HG02763 (cell line): Measurements from ENCODE around the gene ZNF385B.
"Not testable (repeated sequence)": the region's sequence is repeated elsewhere in the genome, so short reads cannot be mapped to it uniquely, and the experiment has no call there.

Experiments
- ATAC-seq: cut with Tn5 transposase; IDR thresholded peaks from one replicate; pipeline ENCODE4 v1.9.1; 2021; ENCODE audit warnings: mild to moderate bottlenecking, moderate library complexity; ENCODE audit not compliant: unreplicated experiment

The ZNF385B gene

GRCh38 chr2:179805001-179805400 is 56.4 kb downstream of the ZNF385B start:
- no peak for ATAC-seq

- no peak for ATAC-seq
Observed at GRCh38 chr2:179804206-179804605, 57.2 kb downstream of the ZNF385B start.

DNA sequence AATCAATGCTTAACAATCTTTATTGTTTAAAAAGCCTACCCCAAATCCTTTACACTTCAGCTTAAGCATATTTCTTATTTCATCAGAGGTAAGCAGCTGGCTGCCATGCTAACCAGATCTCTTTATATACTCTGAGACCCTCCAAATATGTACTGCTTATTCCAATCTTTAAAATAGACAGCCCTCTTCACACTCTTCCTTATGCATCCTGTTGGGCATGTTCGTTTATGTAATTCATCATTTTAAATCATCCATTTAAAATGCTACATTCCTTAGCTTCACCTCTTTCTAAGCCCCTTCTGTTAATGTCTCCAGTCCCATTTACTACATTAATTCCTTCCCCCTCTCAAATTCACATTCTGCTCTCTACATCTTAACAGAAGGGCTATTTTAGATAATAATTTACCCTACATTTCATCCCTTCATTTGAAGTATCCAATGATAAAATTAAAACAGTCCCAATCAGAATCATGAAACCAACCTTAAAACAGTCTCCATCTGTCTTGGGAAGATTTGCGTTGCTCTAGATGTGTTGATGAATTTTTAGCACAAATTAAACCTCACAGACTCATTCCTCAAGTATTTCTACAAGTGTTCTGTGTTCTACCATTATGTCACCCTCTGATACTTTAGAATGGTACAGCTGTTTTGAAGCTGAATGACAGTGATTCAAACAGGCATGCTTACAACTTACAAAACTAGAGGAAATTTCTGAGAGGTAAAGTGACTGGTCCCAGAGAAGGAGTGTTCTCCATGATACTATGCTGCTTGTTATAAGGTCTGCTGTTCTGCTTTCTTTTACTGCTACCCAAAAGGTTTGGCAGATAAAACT is 59.1 kb downstream of the ZNF385B start:
- ATAC-seq: no peak

DNA sequence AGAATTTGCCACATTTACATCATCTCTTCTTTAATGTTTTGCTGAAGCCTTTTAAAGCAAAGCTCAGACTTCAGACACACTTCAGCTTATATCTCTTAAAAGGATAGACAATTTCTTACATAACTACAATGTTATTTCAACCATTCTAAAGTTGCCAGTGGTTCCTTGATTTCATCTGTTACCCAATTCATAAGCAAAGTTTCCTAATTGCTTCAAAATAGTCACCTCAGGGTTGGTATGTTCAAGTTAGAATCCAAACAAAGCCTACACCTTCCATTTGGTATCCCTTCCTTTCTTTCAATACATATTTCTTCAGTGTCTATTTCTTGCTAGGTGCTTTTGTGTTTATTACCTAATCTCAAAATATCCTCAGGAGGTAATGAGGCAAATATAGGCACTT is 60.6 kb downstream of the ZNF385B start:
- ATAC-seq: no peak

GRCh38 chr2:179796213-179797007 is 65.0 kb downstream of the ZNF385B start:
- ATAC-seq: no peak

DNA sequence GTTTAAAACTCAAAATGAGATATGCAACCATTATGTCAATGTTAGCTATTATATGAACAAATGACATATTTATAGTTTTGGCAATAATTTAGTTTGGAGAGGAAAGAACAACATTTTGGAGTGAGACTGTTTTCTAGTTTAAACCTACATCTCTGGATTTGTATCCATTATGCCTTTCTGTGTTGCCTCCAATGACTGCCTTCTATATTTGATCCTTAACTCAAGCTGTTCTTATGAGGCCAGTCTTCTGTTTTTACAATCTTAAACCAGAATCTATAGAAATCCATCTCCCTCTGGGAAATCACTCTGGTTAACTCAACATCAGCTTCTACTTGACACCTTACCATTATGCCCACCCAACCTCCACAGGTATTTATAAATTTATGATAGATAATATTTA is 67.5 kb downstream of the ZNF385B start:
- ATAC-seq: no peak

DNA sequence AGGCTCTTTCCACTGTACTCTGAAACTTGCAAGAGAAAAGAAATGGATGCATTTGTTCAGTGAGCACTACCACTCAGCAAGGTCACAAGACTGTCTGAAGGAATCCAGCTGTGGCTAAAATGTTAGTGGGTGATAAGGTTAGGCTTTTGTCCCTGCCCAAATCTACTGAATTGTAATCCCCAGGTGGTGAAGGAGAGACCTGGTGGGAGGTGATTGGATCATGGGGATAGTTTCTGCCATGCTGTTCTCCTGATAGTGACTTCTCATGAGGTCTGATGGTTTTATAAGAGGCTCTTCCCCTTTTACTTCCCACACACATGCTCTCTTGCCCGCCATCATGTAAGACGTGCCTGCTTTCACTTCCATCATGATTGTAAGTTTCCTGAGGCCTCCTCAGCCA is 68.2 kb downstream of the ZNF385B start:
- ATAC-seq: no peak

DNA sequence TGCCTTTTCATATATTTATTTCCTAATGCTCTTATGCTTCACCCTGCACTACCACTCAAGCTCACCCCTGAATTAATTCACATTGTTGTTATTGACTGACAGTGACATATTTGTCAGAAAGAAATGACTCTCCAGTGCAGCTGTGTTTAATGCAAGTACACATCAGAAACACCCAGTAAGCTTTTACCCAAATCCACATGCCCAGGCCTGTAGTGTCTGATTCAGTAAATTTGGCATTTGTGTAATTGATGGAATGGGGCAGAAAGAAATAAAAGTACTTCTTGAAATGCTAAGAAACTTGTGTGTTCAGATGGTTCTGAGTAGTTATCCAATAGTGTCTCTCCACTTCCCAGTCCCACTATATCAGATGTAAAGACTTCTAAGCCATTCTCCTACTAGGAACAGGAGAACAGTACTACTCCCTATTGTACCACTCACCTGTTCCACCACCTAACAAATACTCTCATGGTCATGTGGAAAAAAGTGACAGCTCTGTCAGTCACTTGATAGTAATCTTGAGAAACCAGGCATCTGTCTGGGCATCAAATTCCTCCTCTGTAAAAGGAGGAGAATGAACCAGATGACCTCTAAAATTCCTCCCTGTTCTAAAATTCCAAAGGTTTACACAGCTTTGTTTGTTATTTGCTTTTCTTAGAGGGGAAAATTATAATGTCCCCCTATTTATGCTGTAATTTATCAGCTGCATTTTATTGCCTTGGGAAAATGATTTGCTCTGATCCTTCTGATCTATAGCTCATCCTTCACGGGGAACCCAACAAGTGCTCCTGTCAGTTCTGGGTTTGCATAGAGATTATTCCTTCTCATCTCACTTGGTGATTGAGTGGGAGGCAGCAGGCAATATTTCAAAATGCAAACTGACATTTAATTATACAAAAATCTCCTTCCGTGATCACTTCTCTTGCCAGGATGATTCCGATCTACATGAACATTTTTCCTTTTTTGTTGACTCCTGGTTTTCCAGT is 70.9 kb downstream of the ZNF385B start:
- no peak for ATAC-seq

- ATAC-seq: no peak
Observed at GRCh38 chr2:179788104-179788503, 73.3 kb downstream of the ZNF385B start.

DNA sequence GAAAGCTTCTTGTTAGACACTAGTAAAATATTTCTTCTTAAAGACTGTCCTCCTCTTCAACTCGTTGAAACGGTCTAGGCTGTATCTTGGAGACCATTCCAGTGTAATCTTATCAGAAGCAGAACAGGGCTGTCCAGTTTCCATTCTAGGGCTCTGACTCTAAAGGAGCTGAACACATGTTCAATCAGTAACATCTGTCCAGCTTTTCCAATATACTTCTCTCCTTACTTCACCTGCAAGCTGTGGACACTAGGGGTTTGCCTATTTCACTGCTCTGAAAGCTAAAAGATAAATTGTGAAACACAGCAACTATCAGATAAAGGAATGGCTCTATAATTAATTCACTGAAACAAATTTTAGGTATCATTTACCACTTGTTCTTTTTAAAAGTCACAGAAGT is 73.8 kb downstream of the ZNF385B start:
- ATAC-seq: no peak

GRCh38 chr2:179785902-179786301 is 75.5 kb downstream of the ZNF385B start:
- ATAC-seq: no peak

DNA sequence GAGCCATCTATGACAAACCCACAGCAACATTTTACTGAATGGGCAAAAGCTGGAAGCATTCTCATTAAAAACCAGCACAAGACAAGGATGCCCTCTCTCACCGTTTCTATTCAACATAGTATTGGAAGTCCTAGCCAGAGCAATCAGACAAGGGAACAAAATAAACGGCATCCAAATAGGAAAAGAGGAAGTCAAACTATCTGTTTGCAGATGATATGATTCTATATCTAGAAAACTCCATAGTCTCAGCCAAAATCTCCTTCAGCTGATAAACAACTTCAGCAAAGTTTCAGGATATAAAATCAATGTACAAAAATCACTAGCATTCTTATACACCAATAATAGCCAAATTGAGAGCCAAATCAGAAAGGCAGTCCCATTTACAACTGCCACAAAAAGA is 79.1 kb downstream of the ZNF385B start:
- ATAC-seq: not testable (repeated sequence)

DNA sequence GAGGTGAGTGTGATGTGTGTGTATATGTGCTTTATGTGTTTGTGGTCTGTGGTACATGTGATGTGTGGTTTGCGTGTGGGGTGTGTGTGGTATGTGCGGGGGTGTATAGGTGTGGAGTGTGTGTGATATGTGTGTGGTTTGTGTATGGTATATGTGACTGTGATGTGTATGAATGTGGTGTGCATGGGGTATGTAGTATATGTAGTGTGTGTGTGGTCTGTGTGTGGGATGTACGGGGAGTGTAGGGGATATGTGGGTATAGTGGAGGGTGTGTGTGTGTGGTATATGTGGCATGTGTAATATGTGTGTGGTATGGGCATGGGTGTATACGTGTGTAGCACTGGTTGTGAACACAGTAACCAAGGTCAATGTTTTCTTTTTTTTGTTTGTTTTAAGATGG is 87.4 kb downstream of the ZNF385B start:
- ATAC-seq: no peak

DNA sequence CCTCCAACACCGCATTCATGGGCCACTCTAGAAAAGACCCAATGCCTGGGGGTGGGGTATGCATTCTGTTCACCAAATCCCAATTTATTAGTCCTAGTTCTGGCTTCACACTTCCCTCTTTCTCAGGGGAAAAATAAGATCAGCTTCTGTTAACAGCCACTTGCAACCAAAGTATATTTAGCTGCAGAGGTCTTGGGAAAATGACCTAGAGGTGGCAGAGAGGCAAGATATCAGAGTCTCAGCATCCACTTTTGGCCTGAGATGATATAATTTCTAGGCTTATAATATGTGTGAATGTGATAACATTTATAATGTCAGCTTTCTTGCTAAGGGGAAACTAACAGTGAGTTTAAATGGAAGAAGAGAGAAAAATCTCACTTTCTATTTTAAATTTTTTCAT is 89.1 kb downstream of the ZNF385B start:
- ATAC-seq: no peak

GRCh38 chr2:179771791-179772190 is 89.6 kb downstream of the ZNF385B start:
- ATAC-seq: no peak

DNA sequence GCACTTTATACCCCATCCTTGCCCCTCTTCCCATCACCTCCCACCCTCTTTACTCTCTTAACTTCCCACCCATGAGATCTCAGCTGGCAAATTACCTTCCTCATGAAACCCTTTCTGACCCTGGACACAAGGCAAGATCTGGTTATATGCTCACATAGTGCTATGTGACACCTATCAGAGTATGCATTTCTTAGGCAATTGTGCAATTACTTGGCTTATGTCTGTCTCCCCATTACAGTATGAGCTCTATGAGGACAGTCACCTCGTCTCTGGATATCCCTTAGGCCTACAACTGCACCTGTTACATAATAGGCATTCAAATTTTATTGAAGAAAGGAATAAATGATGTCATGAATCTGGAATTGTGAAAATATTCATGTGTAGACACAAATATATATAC is 91.4 kb downstream of the ZNF385B start:
- ATAC-seq: no peak

DNA sequence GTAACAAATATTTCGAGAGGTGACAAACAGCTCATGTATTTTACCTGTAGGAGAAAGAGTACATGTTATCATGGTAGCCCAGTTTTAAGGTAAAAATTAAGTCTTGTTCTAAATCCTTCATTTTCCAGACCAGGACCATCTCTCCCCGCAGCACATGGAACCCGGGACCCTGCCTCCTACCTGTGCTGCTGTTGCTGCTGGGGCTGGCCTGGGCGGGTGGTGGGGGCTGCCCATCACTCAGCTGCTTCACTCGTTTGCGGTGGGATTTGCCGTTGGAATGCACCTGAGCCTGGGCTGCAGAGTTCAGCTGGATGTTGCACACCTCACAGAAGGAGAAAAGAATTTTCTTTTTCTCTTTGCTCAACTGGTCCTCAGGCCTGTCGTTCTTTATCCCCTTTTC is 92.1 kb downstream of the ZNF385B start:
- no peak for ATAC-seq

GRCh38 chr2:179768765-179769164 is 92.6 kb downstream of the ZNF385B start:
- no peak for ATAC-seq

GRCh38 chr2:179765666-179766065 is 95.7 kb downstream of the ZNF385B start:
- no peak for ATAC-seq

DNA sequence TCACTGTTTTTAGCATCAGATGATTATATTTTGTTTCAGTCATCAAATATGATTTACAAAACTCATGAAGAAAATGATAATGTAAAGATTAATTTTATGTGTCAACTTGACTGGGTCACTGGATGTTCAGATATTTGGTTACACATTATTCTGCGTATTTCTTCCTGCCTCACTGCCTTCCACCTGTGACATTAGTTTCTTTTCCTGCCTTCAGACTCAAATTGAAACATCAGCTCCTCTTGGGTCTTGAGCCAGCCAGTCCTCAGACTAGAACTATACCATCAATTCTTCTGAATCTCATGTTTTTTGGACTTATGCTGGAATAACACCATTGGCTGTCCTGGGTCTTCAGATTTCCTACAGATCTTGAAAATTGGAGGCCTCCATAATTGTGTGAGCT is 96.7 kb downstream of the ZNF385B start:
- peak; percentile 72 for ATAC-seq

DNA sequence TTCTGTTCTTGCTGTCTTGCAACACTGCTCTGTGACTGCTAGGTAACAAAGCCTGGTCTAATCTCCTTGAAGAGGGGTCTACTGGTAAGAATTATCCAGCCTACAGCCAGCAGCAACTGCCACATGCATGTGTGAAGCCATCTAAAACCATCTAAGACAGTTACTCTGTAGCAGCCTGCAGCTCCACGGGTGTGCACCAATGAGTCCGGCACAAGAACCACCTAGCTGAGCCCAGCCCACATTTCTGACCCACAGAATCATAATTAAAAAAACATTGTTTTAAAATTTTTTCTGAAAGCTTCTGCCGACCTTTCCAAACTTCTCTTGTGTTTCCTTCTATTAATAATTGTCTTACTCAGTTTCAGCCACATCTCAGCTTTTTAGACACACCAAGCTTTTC is 102.8 kb downstream of the ZNF385B start:
- ATAC-seq: no peak
